ELR (cell line): ENCODE measurements around the gene ANP32D.
"Not testable (repeated sequence)": the region's sequence is repeated elsewhere in the genome, so short reads cannot be mapped to it uniquely, and the experiment has no call there.

ENCODE experiments used
- DNase-seq: peaks from one replicate; pipeline ENCODE4 v3.0.0-alpha.2; 2015; ENCODE audit warnings: low read depth

ANP32D gene

GRCh38 chr12:48506836-48507235 lies 34.5 kb downstream of the ANP32D start:
- not testable (repeated sequence) for DNase-seq

DNA sequence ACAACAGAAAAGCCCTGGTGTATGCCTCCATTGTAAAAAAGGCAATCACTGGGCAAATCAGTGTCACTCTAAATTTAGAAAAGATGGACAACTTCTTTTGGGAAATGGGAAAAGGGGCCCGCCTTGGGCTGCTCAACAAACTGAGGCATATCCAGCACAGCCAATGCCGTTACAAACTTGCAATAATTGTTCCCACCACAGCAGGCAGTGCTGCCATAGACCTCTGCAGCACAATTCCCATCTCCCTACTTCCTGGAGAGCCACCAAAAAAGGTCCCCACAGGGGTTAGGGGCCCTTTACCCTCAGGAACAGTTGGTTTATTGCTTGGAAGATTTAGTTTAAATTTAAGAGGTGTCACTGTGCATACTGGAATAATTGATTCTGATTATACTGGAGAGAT lies 36.6 kb downstream of the ANP32D start:
- DNase-seq = no peak

DNA sequence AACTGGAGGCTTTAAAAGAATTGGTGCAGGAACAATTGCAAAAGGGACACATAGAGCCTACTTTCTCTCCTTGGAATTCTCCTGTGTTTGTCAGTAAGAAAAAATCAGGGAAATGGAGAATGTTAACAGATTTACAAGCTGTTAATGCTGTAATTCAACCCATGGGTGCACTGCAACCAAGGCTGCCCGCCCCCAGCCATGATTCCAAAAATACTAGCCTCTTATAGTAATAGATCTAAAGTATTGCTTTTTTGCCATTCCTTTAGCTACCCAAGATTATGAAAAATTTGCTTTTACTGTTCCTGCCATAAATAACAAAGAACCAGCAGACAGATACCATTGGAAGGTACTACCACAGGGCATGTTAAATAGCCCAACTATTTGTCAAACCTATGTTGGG lies 37.8 kb downstream of the ANP32D start:
- no peak for DNase-seq

- no peak for DNase-seq
Measured at GRCh38 chr12:48512855-48513254, 40.5 kb downstream of the ANP32D start.

DNA sequence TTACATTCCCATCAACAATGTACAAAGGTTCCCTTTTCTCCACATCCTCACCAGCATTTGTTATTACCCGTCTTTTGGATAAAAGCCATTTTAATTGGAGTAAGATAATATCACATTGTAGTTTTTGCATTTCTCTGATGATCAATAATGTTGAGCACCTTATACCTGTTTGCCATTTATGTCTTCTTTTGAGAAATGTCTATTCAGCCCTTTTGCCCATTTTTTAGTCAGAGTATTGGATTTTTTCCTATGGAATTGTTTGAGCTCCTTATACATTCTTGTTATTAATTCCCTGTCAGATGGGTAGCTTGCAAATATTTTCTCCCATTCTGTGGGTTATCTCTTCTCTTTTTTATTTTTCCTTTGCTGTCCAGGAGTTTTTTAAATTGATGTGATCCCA lies 42.4 kb downstream of the ANP32D start:
- no peak for DNase-seq

- not testable (repeated sequence) for DNase-seq
Measured at GRCh38 chr12:48520381-48520780, 48.0 kb downstream of the ANP32D start.
